GM18870 (cell line): Measurements from ENCODE around the gene PALM.
A peak's percentile ranks its signal among the peaks of the same experiment; 100 is the strongest.

Experiments
- ATAC-seq: cut with Tn5 transposase; IDR thresholded peaks from one replicate; pipeline ENCODE4 v1.9.1; 2021; ENCODE audit warnings: moderate library complexity; ENCODE audit not compliant: unreplicated experiment

The PALM gene

DNA sequence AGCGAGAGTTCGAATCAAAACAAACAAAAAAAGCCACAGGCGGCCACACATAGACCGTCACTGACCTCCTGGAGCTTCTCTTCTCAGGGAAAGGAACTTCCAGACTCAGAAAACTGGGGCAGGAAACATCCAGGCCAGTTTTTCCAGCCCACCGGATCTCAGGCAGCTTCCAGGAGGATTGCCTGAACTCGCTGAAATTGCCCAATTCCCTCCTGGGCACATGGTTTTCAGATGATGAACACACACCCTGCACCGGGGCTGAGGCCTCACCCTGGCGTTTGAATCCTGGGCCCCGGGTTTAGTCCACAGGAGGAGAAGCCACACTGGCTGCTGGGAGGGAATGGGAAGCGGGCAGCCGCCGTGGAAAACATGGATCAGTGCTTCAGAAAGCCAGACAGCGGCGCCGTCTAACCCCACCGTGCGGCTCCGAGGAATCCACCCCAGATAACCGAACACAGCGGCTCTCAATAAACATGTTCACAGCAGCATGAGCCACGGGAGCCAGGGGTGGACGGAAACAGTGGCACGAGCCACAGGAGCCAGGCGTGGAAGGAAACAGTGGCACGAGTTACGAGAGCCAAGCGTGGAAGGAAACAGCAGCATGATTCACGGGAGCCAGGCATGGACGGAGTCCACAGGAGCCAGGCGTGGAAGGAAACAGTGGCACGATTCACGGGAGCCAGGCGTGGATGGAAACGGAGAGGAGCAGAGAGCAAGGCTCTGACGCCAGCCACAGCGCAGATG lies 70.3 kb downstream of the PALM start:
- ATAC-seq: no peak

DNA sequence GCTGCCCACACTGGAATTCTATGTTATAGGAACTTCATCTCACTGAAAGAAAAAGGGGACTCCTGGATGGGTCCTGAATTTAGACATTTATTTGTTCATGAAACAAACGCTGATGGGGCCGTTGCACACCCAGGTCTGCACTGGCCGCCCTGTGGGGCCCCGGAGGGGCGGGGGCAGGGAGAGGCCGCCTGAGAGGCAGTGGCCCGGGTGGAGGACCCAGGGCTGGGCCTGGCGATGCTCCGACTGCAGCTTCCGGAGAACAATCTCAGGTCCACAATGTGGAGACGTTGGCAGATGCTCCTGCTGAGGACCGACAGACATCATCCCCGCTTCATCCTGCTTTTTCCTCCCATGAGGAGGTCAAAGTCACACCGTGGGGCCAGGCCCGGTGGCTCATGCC lies 72.2 kb downstream of the PALM start:
- ATAC-seq: no peak

DNA sequence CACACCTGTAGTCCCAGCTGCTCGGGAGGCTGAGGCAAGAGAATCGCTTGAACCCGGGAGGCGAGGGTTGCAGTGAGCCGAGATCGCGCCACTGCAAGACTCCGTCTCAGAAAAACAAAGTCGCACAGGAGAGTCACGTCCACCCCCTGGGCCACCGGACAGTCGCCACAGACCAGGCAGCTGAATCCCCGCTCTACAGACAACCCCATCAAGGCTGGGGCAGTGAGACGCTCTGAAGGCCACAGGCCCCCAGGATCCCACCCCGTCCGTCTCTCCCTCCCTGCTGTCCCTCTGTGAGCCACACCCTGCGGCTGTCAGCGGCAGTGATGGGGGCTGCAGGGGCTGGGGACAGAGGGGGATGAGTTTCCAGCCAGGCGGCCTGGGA lies 73.1 kb downstream of the PALM start:
- ATAC-seq: no peak

DNA sequence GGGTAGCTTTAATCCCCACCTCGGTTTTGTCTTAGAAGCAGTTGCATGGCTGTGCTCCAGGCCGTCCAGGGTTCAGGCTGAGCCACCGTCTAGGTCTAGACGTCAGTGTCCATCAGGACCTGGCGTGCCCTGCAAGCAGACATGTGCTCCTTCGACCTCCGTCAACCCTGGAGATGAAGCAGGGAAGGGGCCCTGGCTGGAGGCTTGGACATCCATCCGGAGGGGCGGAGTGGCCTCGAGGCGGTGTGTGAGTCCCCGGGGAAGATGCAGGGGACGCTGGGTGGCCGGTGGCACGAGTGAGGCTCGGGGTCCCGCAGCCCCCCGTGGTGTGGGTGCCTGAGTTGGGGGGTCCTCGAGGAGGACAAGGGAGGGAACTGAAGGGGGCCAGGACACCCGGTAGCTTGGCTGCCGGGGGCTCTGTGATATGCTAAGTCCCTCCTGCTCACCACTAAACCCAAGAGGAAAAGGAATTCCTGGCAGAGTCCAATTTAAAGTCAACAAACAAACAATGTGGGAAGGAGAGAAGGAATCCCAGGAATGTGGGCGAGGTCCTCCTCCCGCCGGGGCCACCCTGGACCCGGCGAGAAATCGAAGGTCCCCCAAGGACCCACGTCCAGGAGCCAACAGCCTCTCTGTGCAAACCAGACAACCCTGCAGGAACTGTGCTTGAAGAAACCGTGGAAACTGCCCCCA lies 73.6 kb downstream of the PALM start:
- ATAC-seq: no peak

DNA sequence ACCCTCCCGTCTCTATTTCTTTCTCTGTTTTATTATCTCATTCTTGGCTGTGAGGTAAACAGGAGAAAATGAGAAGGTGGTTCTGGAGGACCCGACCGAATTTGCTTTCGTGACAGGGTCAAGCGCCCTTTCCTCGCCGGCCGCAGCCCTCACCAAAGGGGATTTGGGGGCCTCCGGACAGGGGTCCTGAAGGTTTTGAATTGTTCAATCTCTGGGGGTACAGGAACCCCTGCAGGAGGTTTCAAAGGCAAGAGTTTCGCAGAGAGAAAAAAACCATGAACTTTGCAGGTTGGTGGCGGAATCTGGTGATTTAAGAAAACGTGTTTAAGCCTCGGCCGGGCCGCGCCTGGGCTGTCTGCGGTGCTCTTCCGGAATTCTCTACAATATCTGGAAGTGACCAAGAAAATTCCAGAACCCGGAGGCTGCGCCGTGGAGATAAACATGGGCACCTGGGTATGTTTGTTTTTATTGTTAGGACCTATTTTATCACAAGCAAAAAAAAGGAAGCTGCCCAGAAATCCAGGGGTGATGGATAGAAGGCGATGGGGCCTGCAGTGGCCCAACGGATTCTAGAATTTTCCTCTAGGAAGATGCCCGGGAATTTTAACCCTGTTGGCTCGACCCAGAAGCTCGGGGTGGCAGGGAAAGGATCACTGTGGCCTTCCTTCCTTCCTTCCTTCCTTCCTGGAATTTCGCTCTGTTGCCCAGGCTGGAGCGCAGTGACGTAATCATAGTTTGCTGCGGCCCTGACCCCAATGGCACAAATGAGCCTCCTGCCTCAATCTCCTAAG lies 74.3 kb downstream of the PALM start:
- no peak for ATAC-seq

DNA sequence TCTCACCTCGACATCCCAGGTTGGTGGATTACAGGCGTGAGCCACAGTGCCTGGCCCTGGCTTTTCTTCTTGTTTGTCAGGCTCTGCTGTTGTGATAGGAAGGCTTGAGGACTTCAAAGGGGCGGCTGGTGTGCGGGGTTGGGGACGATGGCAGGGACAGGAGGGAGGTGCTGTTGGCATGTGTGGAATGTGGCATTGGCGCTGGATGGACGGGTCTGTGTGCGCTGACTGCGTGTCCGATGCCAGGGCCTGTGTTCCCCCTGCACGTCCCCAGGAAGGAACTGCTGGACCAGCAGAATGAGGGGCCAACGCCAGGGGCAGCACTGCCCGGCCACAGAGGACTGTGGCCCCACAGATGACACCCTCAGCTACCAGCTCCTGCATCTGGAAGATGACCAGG lies 75.8 kb downstream of the PALM start:
- no peak for ATAC-seq

DNA sequence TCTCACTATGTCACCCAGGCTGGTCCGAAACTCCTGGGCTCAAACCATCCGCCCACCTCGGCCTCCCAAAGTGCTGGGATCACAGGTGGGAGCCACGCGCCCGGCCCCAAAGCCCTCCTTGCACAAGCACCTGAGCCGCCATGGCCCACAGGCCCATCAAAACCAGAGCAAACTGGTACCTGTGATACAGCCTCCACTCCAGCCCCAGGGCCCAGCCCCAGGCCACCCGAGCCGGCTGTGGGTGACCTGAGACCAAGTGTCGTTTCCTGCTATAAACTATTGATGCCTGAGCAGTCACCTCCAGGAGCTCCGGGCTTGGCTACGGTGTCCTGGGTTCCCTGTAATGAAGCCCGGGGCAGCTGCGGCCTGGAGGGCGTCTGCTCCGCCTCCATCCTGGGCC lies 78.8 kb downstream of the PALM start:
- no peak for ATAC-seq

DNA sequence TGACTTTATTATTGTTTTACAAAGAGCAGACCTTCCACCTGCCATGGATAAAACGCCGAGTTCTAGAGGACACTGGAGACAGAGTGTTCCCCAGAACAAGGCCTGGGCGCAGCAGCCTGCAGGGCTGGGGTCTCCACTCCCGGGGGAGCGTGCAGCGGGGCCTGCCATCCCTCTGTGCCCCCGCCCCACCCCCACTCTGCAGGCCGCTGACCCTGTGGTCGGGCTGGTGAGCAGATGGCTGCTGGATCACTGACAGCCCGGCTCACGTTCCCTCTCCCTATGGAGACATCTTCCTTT lies 79.9 kb downstream of the PALM start:
- no peak for ATAC-seq

DNA sequence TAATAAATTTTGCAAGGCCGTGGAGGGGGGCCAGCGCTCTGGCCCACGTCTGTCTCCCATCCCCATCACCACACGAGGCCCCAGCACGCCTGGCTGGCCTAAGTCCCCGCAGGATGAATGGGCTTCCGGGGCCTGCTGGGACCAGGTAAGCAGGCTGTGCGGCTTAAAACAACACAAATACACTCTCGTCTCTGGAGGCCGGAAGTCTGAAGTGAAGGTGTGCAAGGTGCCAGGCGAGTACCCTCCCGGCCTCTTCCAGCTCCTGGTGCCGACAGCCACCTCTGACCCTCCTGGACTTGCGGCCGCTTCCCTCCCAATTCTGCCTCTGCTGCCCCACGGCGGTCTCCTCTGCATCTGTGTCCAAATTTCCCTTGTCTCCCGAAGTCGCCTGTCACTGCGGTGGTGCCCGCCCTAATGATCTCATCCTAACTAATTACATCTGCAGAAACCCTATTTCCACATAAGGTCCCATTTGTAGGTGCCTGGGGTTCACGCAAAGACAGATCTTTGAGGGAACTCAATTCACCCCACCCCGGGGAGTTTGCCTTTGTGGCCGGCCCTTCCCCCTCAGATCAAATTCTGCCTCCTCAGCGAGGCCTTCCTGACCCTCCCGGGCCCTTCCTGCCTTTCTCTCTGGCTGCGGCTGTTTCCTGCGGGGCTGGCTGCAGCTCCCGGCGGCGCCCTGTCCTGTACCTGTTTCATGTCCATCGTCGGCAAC lies 80.4 kb downstream of the PALM start:
- no peak for ATAC-seq

DNA sequence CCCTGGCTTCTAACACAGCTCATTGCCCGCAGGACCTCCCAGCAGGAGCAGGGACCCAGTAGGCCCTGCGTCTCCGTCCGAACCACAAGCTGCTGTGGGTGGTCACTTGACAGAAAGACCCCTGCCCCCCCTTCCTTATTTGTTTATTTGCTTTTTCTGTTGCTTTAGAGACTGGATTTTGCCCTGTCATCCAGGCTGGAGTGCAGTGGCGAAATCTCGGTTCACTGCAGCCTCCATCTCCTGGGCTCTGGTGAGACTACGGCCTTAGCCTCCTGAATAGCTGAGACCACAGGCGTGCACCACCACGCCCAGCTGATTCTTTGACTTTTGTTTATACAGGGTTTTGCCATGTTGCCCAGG lies 80.9 kb downstream of the PALM start:
- no peak for ATAC-seq

DNA sequence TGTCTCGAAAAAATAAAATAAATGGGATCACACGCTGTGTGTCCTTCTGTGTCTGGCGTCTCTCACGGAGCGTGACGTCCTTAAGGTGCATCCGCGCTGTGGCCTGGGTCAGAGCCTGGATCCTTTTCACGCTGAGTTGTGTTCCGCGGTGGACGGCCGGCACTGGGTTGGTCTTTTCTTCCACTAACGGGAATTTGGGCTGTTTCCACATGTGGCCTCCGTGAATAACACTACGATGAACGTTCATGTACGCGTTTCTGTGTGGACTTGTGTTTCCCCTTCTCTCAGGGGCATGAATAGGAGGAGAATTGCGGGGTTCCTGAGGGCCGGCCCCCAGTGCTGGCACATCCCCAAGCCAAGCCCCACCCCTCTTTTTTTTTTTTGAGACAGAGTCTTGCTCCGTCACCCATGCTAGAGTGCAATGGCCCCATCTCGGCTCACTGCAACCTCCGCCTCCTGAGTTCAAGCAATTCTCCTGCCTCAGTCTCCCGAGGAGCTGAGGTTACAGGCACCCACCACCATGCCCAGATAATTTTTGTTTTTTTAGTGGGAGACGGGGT lies 82.4 kb downstream of the PALM start:
- no peak for ATAC-seq

DNA sequence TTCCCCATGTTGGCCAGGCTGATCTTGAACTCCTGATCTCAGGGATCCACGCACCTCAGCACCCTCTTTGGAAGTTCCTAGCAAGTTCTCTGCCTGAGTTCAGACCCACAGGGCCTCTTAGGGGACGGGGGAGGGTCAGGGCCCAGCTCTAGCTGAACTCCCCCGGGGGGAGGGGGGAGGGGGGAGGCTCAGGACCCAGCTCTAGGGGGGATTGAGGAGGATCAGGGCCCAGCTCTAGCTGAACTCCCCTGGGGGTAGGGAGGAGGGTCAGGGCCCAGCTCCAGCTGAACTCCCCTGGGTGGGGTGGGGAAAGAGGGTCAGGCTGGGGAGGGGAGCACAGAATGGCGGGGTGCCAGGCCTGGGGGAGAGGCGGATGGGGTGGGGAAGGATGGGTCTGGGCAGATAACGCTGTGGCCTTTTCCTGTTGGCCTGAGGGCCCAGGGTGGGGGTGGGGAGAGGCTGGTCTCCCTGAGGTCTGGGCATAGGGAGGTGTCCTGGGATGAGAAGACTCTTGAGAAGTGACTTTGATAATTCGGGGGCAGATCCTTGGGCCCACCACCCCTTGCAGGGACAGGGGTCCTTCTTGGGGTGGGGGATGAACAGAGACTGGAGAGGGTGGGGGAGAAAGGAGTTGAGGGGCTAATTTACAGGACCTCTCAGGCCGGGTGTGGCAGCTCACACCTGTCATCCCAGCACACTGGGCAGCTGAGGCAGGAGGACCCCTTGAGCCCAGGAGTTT lies 83.0 kb downstream of the PALM start:
- ATAC-seq: no peak

DNA sequence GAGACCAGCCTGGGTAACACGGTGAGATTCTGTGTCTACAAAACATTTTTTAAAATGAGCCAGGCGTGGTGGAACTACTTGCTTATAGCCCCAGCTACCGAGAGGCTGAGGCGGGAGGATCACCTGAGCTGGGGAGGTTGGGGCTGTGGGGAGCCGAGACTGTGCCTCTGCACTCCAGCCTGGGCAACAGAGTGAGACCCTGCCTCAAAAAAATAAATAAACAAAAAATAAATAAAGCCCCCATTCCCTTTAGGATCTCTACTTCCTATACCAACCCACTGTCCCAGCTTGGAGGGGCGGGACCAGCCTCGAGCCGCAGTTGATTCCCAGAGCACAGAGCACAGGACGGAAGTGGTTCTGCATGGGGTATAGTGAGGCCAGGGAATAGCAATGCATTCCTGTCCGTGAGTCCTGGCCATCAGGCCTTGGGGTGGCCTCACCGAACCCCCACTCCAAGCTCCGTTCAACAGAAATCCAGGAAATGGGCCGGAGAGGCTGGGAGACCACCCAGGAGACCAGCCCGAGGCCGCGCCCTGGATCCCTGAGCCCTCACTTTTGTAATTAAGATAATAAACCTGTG lies 83.7 kb downstream of the PALM start:
- no peak for ATAC-seq

DNA sequence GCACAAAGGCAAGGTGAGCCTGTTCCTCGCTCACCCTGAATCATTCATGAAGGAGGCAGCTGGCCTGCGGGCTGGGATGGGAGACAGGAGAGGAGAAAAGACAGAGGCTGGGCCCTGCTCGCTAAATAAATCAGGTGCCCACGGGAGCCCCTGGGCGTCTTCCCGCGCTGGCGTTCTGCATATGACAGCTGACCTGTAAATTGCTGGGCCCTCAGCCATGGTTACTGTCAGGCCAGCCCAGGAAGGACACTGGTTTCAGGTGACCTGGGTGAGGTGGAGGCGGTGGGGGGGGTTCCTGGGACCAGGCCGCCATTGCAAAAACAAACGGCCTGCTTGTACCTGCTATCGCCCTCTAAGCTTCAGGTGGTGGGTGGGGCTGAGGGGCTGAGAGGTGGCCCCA lies 85.1 kb downstream of the PALM start:
- ATAC-seq: no peak

DNA sequence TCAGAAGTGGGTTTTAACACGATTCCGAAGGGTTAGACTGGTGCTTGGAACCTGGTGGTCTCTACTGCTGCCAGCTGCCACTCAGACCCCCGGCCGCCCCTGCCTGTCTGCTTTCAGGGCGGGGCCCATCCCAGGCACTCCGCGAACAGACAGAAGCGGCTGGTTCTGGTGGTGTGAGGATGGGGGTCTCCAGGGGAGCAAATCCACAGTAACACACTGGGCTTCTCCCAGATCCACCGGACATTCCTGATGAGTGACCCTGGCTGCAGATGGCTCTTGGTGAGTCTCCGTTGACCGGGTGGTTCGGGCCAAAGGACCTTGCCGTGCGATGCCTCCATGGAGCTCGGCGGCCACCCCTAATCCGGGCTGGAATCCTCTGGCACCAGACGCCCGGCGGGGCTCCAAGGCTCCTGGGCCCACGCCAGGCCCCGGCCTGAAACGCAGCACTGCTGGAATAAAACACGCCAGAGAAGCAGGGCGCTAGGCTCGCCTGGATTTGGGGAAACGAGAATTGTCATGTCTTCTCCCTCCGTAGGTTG lies 86.4 kb downstream of the PALM start:
- ATAC-seq: no peak

DNA sequence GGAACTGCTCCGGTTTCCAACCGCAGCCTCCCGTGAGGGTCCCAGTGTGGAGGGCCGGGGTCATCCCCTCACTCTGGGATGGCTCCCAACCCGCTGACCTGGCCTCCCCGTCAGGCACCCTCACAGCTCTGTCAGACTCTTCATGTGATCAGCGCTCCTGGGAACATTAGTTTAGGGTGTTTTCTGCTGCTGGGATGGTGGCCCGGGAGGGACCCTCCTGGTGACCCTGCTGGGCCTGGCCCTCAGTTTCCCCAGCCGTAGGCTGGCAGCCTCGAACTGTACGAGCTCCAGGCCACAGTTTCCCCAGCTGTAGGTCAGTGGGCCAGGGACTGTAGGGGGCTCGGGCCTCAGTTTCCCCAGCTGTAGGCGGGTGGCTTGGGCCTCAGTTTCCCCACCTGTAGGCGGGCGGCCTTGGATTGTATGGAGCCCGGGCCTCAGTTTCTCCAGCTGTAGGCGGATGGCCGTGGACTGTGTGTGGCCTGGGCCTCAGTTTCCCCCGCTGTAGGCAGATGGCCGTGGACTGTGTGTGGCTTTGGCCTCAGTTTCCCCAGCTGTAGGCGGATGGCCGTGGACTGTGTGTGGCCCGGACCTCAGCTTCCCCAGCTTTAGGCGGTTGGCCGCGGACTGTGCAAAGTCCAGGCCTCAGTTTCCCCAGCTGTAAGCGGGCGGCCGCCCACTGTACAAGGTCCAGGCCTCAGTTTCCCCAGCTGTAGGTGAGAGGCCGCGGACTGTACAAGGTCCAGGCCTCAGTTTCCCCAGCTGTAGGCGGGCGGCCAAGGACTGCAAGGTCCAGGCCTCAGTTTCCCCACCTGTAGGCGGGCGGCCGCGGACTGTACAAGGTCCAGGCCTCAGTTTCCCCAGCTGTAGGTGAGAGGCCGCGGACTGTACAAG lies 87.2 kb downstream of the PALM start:
- ATAC-seq: no peak

DNA sequence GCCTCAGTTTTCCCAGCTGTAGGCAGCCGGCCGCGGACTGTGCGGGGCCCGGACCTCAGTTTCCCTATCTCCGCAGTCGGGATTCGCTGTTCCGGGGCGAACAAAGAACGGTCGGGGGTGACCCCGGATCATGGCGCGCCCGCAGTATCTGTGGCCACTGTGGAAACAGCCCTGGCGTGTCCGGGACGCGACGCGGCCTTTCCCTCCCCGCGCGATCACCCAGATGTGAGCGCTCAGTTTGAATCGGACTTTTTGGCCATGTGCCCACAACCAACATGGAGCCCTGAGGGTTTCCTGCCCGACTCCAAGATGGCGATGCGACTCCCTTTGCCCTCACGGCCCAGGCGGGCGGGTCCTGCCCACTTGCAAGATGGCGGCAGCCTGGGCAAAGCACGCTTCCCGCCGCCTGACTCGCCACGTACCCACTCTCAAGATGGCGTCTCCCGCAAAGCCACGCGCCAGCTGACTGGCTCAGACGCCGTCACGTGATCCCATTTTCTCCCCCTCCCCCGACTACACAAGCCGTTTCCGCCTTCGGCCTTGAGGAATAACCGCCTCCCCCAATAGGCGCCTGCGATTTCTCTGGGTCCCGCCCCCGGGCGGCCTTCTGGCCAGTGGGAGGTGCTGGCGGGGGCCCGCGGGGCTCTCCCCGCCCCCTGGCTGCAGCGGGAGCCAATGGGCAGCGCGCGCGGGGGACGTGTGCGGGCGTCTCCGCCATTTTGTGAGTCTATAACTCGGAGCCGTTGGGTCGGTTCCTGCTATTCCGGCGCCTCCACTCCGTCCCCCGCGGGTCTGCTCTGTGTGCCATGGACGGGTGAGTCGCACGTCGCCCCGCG lies 88.2 kb downstream of the PALM start, which contains the start of gene PTBP1:
Gene PTBP1, plus strand, starts transcription at position 761 of the 836 bp plus-strand sequence. Its CDS starts 46 bp downstream, at position 807.
- peak; percentile 83 for ATAC-seq
